SU-DHL-6 (cell line): Measurements from ENCODE around the gene POLN.
"Not testable (repeated sequence)": the region's sequence is repeated elsewhere in the genome, so short reads cannot be mapped to it uniquely, and the experiment has no call there.

Experiments
- EZH2phosphoT487 ChIP-seq: fragments of 200-600 bp; sonication (generic), shearing (Covaris generic); conservative IDR thresholded peaks from 2 replicates; pipeline ENCODE4 v1.6.1; 2018; ENCODE audit warnings: mild to moderate bottlenecking, antibody characterized with exemption, low read length, moderate library complexity, mixed read lengths
- TF ChIP-seq, protein P1 (sequence below): fragments of 200-600 bp; sonication (generic); IDR thresholded peaks from one replicate; pipeline ENCODE4 v1.5.1; 2017; ENCODE audit warnings: antibody characterized with exemption, mild to moderate bottlenecking, low read length, moderate library complexity; ENCODE audit not compliant: insufficient read depth, poor library complexity, severe bottlenecking

DNA sequence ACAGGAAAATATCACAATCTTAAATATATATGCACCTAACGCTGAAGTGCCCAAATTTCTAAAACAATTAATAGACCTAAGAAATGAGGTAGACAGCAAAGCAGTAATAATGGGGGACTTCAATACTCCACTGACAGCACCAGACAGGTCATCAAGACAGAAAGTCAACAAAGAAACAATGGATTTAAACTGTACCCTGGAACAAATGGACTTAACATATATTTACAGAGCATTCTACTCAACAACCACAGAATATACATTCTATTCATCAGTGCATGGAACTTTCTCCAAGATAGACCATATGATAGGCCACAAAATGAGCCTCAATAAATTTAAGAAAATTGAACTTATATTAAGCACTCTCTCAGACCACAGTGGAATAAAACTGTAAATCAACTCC, 39.1 kb downstream of the POLN start:
- TF ChIP-seq, protein P1, sequence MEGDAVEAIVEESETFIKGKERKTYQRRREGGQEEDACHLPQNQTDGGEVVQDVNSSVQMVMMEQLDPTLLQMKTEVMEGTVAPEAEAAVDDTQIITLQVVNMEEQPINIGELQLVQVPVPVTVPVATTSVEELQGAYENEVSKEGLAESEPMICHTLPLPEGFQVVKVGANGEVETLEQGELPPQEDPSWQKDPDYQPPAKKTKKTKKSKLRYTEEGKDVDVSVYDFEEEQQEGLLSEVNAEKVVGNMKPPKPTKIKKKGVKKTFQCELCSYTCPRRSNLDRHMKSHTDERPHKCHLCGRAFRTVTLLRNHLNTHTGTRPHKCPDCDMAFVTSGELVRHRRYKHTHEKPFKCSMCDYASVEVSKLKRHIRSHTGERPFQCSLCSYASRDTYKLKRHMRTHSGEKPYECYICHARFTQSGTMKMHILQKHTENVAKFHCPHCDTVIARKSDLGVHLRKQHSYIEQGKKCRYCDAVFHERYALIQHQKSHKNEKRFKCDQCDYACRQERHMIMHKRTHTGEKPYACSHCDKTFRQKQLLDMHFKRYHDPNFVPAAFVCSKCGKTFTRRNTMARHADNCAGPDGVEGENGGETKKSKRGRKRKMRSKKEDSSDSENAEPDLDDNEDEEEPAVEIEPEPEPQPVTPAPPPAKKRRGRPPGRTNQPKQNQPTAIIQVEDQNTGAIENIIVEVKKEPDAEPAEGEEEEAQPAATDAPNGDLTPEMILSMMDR = not testable (repeated sequence)
- not testable (repeated sequence) for TF ChIP-seq EZH2phosphoT487
